ENCODE results near the gene S100A13.
"Not testable (repeated sequence)": the region's sequence is repeated elsewhere in the genome, so short reads cannot be mapped to it uniquely, and the experiment has no call there.

The S100A13 gene

DNA sequence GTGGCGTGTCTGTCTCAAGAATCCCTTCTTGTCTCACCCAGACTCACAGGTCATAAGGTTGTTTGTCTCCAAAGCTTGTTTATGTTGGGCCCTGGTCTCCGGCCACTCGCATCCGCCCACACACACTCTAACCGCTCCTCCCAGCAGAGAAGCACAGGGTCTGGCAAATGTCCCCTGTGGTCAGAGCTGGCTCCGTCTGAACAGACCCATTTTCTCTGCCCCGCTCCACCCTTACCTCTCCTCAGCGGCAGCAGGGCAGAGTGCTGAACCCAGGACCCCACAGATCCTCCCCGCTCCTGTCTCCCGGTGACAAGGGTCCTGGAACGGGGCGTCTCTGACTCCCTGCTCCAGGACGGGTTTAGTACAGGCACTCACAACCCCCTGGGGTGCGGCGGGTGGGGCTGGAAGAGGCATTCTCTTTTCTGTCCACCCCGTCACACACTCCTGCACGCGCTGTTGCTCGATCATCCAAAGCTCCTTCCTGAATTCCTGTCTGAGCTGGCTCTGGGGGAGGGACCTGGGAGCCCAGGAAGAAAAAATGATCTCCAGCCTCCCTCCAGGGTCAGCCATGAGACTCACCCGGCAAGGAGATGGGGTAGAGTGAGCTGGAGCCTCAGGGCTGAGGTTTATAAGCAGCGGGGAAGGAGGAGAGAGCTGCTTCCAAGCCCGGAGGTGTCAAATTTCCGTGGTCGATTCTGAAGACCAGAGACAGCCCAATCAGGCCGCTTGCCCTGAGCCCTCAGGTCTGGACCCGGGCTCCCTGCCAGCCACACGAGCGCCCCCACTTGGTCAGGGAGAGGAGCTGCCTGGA, at the start of gene S100A13:
Gene S100A13, minus strand, starts transcription at position 602 of the 811 bp plus-strand sequence. CDS start 1,033 bp downstream, outside the sequence.
- no peak for DNase-seq

DNA sequence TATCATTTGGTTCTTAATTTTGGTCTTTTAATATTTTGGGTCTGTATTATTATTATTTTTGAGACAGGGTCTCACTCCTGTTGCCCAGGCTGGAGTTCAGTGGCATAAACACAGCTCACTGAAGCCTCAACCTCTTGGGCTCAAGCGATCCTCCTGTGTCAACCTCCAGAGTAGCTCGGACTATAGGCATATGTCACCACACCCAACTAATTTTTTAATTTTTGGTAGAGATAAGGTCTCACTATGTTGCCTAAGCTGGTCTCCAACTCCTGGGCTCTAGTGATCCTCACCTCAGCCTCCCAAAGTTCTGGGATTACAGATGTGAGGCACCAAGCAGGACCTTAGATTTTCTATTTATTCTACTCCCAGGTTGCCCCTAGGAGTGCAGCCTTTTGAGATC, 46.2 kb upstream of the S100A13 start:
- DNase-seq: no peak

- peak; percentile 58 for DNase-seq
Measured at GRCh38 chr1:153671628-153672353, 44.5 kb upstream of the S100A13 start.

GRCh38 chr1:153670859-153671627, 43.7 kb upstream of the S100A13 start, which contains the start of gene ILF2:
TSS of gene ILF2 (minus strand) at chr1:153670993. CDS start at chr1:153670922, 71 bp downstream.
- DNase-seq: peak; percentile 96

- peak; percentile 48 for DNase-seq
Measured at GRCh38 chr1:153670257-153670858, 43.1 kb upstream of the S100A13 start.

- no peak for DNase-seq
Measured at GRCh38 chr1:153669606-153670005, 42.3 kb upstream of the S100A13 start.

- not testable (repeated sequence) for DNase-seq
Measured at GRCh38 chr1:153668672-153669071, 41.4 kb upstream of the S100A13 start.

GRCh38 chr1:153667439-153667838, 40.1 kb upstream of the S100A13 start:
- no peak for DNase-seq

- no peak for DNase-seq
Measured at GRCh38 chr1:153663211-153663610, 35.9 kb upstream of the S100A13 start.

DNA sequence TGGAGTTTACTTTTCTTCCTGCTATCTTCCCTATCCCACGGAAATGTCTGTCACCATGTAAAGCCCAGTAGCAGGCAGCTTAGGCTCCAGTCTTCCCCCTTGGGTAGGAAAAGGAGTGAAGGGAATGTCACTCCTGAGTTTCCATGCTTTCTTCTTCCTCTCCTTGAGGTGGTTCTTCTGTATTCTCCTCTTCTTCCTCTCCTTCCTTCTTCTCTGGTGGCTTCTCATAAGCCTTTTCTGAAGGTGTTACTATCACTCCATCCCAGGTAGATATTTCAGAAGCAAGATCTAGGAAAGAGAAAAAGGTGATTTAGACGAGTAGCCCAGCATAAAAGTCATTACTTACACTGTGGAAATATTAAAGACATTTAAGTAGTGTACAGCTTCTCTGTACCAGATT, 35.0 kb upstream of the S100A13 start:
- no peak for DNase-seq

DNA sequence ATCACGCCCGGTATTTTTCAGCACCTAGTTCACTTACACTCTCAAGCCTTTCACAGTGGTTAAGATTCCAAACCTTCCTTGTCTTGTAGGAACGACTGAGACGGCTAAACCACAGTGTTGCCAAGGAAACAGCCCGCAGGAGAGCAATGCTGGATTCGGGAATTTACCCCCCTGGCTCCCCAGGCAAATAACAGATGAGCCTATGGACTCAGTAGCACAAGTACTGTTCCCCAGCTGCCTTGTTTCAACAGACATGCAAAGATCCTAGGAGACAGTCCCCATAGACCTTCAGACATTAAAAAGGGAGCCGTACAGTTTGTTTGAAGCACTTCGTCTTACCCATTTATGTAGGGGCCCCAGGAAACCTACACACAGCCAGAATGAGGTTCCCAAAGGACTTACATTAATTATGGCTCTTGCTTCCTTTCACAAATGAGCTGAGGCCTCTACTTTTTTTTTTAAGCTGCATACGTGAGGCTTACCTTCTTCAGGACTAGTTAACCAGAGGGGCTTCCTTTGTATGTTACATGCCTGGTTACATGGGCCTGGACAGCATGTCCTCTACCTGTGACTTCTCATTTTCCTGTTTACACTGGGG, 33.9 kb upstream of the S100A13 start:
- DNase-seq: no peak

- DNase-seq: no peak
Measured at GRCh38 chr1:153659656-153660055, 32.4 kb upstream of the S100A13 start.

DNA sequence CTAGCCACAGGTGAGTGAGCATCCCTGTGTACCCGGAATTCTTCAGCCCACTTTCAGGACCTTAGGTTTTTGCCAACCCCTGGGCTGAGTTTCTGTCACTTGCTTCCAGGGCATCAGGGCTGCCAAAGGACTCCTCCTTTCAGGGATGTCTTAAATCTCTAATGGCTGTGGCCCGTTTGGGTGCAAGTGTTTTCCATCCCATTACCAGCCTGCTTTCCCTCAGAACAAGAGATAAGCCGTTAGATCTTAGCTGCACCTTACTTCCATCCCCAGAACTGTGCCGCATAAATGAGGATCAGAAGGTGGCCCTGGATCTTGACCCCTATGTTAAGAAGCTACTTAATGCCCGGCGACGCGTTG, 31.9 kb upstream of the S100A13 start:
- DNase-seq: no peak

DNA sequence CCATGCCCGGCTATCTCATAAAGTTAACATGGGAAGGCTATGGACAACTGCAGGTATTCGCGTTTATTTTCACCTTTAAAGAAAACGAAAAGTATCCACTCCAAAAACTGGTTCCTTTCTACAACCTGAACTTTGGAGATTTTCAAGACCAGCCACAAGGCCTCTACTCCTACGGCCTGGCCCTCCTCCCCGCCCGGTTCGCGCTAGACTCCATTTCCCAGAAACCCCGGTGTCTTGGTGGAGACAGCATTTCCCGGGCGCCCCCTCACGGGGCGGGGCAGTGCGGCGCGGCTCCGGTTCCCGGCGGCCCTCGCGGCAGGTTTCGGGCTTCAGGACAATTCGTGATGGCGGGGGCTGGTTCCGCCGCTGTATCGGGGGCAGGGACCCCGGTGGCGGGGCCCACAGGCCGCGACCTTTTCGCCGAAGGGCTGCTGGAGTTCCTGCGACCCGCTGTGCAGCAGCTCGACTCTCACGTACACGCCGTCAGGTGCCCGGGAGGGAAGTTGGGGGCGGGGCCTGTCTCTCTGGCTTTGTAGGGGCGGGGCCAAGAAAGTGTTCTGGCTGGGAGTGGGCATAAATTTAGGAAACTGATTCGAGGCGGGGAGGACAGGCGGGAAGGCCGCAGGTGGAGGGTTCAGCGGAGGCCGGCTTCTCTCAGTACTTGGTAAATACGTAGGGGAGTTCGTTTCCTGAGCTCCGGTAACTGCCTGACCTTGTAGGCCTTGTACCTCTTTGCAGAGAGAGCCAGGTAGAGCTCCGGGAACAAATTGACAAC, 31.3 kb upstream of the S100A13 start, which contains the start of gene SNAPIN:
Gene SNAPIN, plus strand, starts transcription at position 304 of the 775 bp plus-strand sequence. Its CDS starts 41 bp downstream, at position 345.
- peak; percentile 93 for DNase-seq

- DNase-seq: no peak
Measured at GRCh38 chr1:153655333-153655732, 28.0 kb upstream of the S100A13 start.

- no peak for DNase-seq
Measured at GRCh38 chr1:153652805-153653500, 25.6 kb upstream of the S100A13 start.

DNA sequence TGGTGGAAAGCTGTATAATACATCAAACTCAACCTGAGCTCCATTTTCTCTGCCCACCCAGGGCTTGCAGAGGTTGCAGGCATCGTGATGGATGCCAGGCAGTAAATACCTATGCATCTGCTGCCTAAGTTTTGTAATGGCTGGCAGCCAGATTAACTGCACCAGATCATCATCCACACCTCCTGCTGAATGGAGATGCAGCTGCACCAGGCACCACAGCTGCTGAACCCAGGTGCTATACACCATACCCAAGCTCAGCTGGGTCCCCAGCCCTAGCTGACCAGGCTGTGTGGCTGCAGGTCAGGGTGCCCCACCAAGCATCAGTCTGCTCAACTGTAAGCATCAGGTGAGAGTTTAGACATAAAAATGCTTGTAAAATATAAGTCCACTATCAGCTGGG, 24.5 kb upstream of the S100A13 start:
- DNase-seq: no peak

GRCh38 chr1:153649863-153650235, 22.5 kb upstream of the S100A13 start:
- DNase-seq: no peak

DNA sequence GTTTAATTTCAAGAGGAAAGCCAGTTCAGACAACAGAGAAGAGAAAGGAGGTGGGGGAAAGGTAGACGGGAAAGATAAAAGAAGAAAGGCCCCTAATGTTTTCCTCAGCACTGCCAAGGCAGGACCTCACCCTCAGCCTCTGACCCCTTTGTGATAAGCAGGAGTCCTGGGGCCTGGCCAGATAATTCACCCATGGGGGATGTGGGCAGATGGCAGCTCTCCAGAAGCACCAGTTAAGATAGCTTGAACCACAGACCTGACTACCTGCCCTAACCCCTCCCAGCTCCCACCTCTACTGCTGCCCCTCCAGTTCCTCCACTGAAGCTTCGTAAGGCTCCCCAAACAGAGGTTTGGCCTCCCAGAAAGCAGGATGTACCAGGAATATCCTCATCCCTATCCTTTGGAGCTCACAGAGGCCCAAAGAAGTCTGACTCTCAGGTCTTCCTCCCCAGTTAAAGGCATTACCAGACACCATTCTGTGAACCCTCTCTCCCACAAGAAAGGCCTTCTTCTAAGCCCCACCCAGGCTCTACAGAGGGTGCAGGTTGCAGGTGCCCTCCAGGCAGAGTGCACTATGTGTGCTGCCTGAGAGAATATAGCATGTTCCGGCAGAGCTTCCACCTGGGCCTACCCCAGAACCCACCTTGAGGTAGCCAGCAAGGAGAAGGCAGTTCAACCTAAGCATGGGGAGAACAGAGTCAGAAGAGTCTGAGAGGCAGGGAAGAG, 22.0 kb upstream of the S100A13 start:
- DNase-seq: no peak

- DNase-seq: no peak
Measured at GRCh38 chr1:153648000-153648643, 20.8 kb upstream of the S100A13 start.

Data from activated naive CD4-positive, alpha-beta T cell treated with anti-CD3 and anti-CD28 coated beads, Interleukin-2, amount 50 U/mL, for 16 hours (primary cell).